Natural killer cell (primary cell): ENCODE results near the gene PDZD8. TPM values are rescaled to one million over a fixed set of nuclear protein-coding genes. Genes with fewer than 3 reads are reported as not detected.

ENCODE experiments used
- ATAC-seq, 3 donors: fragments of 150-1000 bp in 2 of 3; fragments of 200-7000 bp in 1 of 3; cut with Tn5 transposase; 1 replicate in 1 of 3; 2 replicates in 2 of 3; pipeline ENCODE4 v1.10.0; 2021; ENCODE audit warnings: mild to moderate bottlenecking in 2 of 3, moderate library complexity in 2 of 3
- DNase-seq, 2 donors: peaks; one replicate each; pipeline versions ENCODE4 v3.0.0 to v3.0.0-alpha.2; 2013 to 2021; ENCODE audit warnings: mixed read lengths in 1 of 2
- H3K27ac ChIP-seq: one replicate; pipeline ENCODE4 v1.5.1; 2013; ENCODE audit warnings: mild to moderate bottlenecking, low read length
- H3K27me3 ChIP-seq: one replicate; pipeline ENCODE4 v1.6.1; 2013; ENCODE audit warnings: low read length; ENCODE audit not compliant: control insufficient read depth, insufficient read depth
- H3K36me3 ChIP-seq: one replicate; pipeline ENCODE4 v1.6.1; 2013; ENCODE audit warnings: low read length; ENCODE audit not compliant: control insufficient read depth, insufficient read depth
- H3K4me1 ChIP-seq: one replicate; pipeline ENCODE4 v1.6.1; 2013; ENCODE audit warnings: low read length; ENCODE audit not compliant: control insufficient read depth, insufficient read depth
- H3K4me3 ChIP-seq: one replicate; pipeline ENCODE4 v1.5.1; 2013; ENCODE audit warnings: low read length
- H3K9me3 ChIP-seq: one replicate; pipeline ENCODE4 v1.6.1; 2013; ENCODE audit warnings: low read length; ENCODE audit not compliant: control insufficient read depth, insufficient read depth
- H3K27ac Mint-ChIP-seq, 2 donors: one replicate each; pipeline ENCODE4 v1.8.0; 2022; ENCODE audit warnings: mild to moderate bottlenecking in 2 of 2, mixed read lengths in 2 of 2, moderate library complexity in 1 of 2
- H3K27me3 Mint-ChIP-seq, 2 donors: one replicate each; pipeline ENCODE4 v1.8.0; 2022; ENCODE audit warnings: low read depth in 2 of 2, mixed read lengths in 2 of 2
- H3K36me3 Mint-ChIP-seq: one replicate; pipeline ENCODE4 v1.8.0; 2022; ENCODE audit warnings: mixed read lengths
- H3K4me1 Mint-ChIP-seq, 2 donors: one replicate each; pipeline ENCODE4 v1.8.0; 2022; ENCODE audit warnings: mixed read lengths in 2 of 2
- H3K4me3 Mint-ChIP-seq: one replicate; pipeline ENCODE4 v1.8.0; 2022; ENCODE audit warnings: mild to moderate bottlenecking, moderate library complexity, mixed read lengths
- H3K9me3 Mint-ChIP-seq, 2 donors: one replicate each; pipeline ENCODE4 v1.8.0; 2022; ENCODE audit warnings: mixed read lengths in 2 of 2
- WGBS: methylation state at CpG from one replicate; pipeline ENCODE4 v1.1.7; 2013; ENCODE audit warnings: missing lambda C conversion rate; ENCODE audit not compliant: insufficient coverage; 5-methylcytosine and 5-hydroxymethylcytosine counted together
- intact Hi-C: fragments of 100-400 bp; cut with micrococcal nuclease; formaldehyde crosslinking; loops from one replicate; pipeline ENCODE4 v1.14.2; 2022
- total RNA-seq, 4 donors: library from RNA; stranded (reverse); fragments of 120-200 nt in 1 of 4; gene quantifications; one replicate each; pipeline versions ENCODE4 v1.2.3 to v1.2.4, GENCODE V29; 2013 to 2022
- TF ChIP-seq, protein P1 (sequence below): fragments of 200-600 bp; IDR thresholded peaks from one replicate; pipeline ENCODE4 v1.8.0; 2022; ENCODE audit warnings: antibody characterized with exemption

The PDZD8 gene
- total RNA-seq, 3 donors from 2014 or later (not counting 1 experiment from before 2014, with no cell fraction given) = 44.5 to 64.3 (median 51.8) TPM

- Histone ChIP-seq H3K4me1 (peaks cover 30% of the 10 kb centered on the region), H3K9me3 (no peaks in the 10 kb centered on the region), H3K36me3 (no peaks in the 10 kb centered on the region), H3K27ac (peak overlapping the region; percentile 84), H3K27me3 (peaks cover 2% of the 10 kb centered on the region), H3K4me3 (peak overlapping the region; percentile 77)
- WGBS = under 1% methylated on average over 92 of the region's 92 CpGs
- peak overlapping the region; percentile 87 to 92 for H3K27ac Mint-ChIP-seq
- TF ChIP-seq, protein P1, sequence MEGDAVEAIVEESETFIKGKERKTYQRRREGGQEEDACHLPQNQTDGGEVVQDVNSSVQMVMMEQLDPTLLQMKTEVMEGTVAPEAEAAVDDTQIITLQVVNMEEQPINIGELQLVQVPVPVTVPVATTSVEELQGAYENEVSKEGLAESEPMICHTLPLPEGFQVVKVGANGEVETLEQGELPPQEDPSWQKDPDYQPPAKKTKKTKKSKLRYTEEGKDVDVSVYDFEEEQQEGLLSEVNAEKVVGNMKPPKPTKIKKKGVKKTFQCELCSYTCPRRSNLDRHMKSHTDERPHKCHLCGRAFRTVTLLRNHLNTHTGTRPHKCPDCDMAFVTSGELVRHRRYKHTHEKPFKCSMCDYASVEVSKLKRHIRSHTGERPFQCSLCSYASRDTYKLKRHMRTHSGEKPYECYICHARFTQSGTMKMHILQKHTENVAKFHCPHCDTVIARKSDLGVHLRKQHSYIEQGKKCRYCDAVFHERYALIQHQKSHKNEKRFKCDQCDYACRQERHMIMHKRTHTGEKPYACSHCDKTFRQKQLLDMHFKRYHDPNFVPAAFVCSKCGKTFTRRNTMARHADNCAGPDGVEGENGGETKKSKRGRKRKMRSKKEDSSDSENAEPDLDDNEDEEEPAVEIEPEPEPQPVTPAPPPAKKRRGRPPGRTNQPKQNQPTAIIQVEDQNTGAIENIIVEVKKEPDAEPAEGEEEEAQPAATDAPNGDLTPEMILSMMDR = no peak
- peak overlapping the region; percentile 93 for H3K4me3 Mint-ChIP-seq
- DNase-seq (peak; percentile 41 to 72), ATAC-seq (peak; percentile 21 to 42 (median 35))
- H3K36me3 Mint-ChIP-seq = no peaks in the 10 kb centered on the region
- peaks cover 9 to 17% of the 10 kb centered on the region in 2 donors for H3K27me3 Mint-ChIP-seq
- intact Hi-C loops = no loop called here
- H3K9me3 Mint-ChIP-seq = no peaks in the 10 kb centered on the region
- H3K4me1 Mint-ChIP-seq = peaks cover 42 to 45% of the 10 kb centered on the region in 2 donors
Measured at GRCh38 chr10:117374506-117375359, 507 bp downstream of the PDZD8 start.

- peak; percentile 52 to 72 (median 67) for ATAC-seq
- peak overlapping the region; percentile 93 for H3K4me3 Mint-ChIP-seq
- no peaks in the 10 kb centered on the region for H3K36me3 Mint-ChIP-seq
- H3K27me3 ChIP-seq = peaks cover 2% of the 10 kb centered on the region
- H3K9me3 Mint-ChIP-seq = no peaks in the 10 kb centered on the region
- H3K9me3 ChIP-seq = no peaks in the 10 kb centered on the region
- DNase-seq = peak; percentile 40 to 79
- peaks cover 8 to 10% of the 10 kb centered on the region in 2 donors for H3K27me3 Mint-ChIP-seq
- intact Hi-C loops = no loop called here
- TF ChIP-seq, protein P1 = no peak
- H3K27ac ChIP-seq = peak overlapping the region; percentile 84
- H3K4me1 ChIP-seq = peaks cover 30% of the 10 kb centered on the region
- peaks cover 47 to 52% of the 10 kb centered on the region in 2 donors for H3K4me1 Mint-ChIP-seq
- under 1% methylated on average over 31 of the region's 31 CpGs for WGBS
- peak overlapping the region; percentile 77 for H3K4me3 ChIP-seq
- H3K27ac Mint-ChIP-seq = peak overlapping the region; percentile 87 to 92
- no peaks in the 10 kb centered on the region for H3K36me3 ChIP-seq
Measured at GRCh38 chr10:117373823-117374505, 1.3 kb downstream of the PDZD8 start.

DNA sequence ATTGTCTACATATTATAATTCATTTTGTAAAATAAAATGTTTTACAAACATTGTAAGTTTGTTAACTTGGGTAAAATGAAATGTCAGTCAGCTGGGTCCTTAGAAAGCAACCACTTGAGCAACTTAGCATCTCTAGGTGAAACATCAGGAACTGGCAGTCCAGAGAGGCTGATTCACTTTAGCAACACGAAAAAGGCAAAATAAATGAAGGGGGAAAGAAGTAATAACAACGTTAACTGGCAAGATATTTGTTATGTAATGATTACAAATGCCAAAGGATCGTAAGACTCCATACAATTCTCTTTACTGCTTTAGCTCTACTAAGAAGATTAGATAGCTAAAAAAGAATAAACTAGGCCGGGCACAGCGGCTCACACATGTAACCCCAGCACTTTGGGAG lies 5.0 kb downstream of the PDZD8 start:
- Mint-ChIP-seq H3K9me3 (no peaks in the 10 kb centered on the region), H3K27ac (no peak overlapping the region), H3K27me3 (no peaks in the 10 kb centered on the region), H3K36me3 (no peaks in the 10 kb centered on the region), H3K4me1 (peaks cover 62 to 66% of the 10 kb centered on the region in 2 donors), H3K4me3 (no peak overlapping the region)
- H3K27ac ChIP-seq = no peak overlapping the region
- ATAC-seq (no peak), DNase-seq (no peak)
- no peaks in the 10 kb centered on the region for H3K36me3 ChIP-seq
- intact Hi-C loops = no loop called here
- no peaks in the 10 kb centered on the region for H3K27me3 ChIP-seq
- H3K4me3 ChIP-seq = no peak overlapping the region
- TF ChIP-seq, protein P1 = no peak
- peaks cover 23% of the 10 kb centered on the region for H3K4me1 ChIP-seq
- H3K9me3 ChIP-seq = no peaks in the 10 kb centered on the region
- 77% methylated on average over 3 of the region's 5 CpGs for WGBS
